ENCODE data around the gene SLC36A4.

- TF ChIP-seq, protein P1, sequence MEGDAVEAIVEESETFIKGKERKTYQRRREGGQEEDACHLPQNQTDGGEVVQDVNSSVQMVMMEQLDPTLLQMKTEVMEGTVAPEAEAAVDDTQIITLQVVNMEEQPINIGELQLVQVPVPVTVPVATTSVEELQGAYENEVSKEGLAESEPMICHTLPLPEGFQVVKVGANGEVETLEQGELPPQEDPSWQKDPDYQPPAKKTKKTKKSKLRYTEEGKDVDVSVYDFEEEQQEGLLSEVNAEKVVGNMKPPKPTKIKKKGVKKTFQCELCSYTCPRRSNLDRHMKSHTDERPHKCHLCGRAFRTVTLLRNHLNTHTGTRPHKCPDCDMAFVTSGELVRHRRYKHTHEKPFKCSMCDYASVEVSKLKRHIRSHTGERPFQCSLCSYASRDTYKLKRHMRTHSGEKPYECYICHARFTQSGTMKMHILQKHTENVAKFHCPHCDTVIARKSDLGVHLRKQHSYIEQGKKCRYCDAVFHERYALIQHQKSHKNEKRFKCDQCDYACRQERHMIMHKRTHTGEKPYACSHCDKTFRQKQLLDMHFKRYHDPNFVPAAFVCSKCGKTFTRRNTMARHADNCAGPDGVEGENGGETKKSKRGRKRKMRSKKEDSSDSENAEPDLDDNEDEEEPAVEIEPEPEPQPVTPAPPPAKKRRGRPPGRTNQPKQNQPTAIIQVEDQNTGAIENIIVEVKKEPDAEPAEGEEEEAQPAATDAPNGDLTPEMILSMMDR (conservative IDR thresholded peaks at IDR 0.05) = no peak
- TF ChIP-seq ZFX (IDR thresholded peaks at IDR 0.05) = no peak
Measured at GRCh38 chr11:93212094-93212493, 14.3 kb upstream of the SLC36A4 start.

Measured in C4-2B (cell line).